Heart left ventricle (tissue), 16 donors: ENCODE measurements around the gene NUP188. TPM values are rescaled to one million over a fixed set of nuclear protein-coding genes. Genes with fewer than 3 reads are reported as not detected.

Source experiments
- ATAC-seq, 4 donors: fragments of 200-7000 bp; cut with Tn5 transposase; one replicate each; pipeline ENCODE4 v1.9.1; 2020 to 2022; ENCODE audit warnings: moderate library complexity in 4 of 4, mild to moderate bottlenecking in 3 of 4, moderate number of reproducible peaks in 1 of 4
- DNase-seq, 5 donors: peaks; one replicate each; pipeline ENCODE4 v3.0.0-alpha.2; 2020
- H3K27ac ChIP-seq, 12 donors: fragments of 200-600 bp; sonication (generic) in 4 of 12; one replicate each; pipeline versions ENCODE4 v1.5.0 to v1.8.0; 2016 to 2022; ENCODE audit warnings: mild to moderate bottlenecking in 2 of 12
- H3K27me3 ChIP-seq, 9 donors: fragments of 200-600 bp; sonication (generic) in 2 of 9; one replicate each; pipeline versions ENCODE4 v1.5.1 to v1.8.0; 2016 to 2022; ENCODE audit warnings: mild to moderate bottlenecking in 3 of 9
- H3K36me3 ChIP-seq, 9 donors: fragments of 200-600 bp; sonication (generic) in 2 of 9; one replicate each; pipeline versions ENCODE4 v1.5.0 to v1.8.0; 2018 to 2022; ENCODE audit warnings: mild to moderate bottlenecking in 2 of 9
- H3K4me1 ChIP-seq, 12 donors: fragments of 200-600 bp; sonication (generic) in 4 of 12; one replicate each; pipeline versions ENCODE4 v1.5.0 to v1.8.0; 2016 to 2022; ENCODE audit warnings: mild to moderate bottlenecking in 3 of 12
- H3K4me3 ChIP-seq, 12 donors: fragments of 200-600 bp; sonication (generic) in 4 of 12; one replicate each; pipeline versions ENCODE4 v1.5.0 to v1.8.0; 2017 to 2022; ENCODE audit warnings: mild to moderate bottlenecking in 9 of 12, moderate library complexity in 4 of 12
- H3K9me3 ChIP-seq, 12 donors: fragments of 200-600 bp; sonication (generic) in 4 of 12; one replicate each; pipeline versions ENCODE4 v1.5.0 to v1.8.0; 2016 to 2022; ENCODE audit warnings: mild to moderate bottlenecking in 1 of 12
- POLR2A ChIP-seq, 2 donors: fragments of 450-650 bp; IDR thresholded peaks; one replicate each; pipeline ENCODE4 v1.6.1; 2017; ENCODE audit warnings: antibody characterized with exemption in 2 of 2, mild to moderate bottlenecking in 2 of 2, moderate library complexity in 2 of 2
- WGBS, 4 donors: extraction: QIAGEN DNeasy Blood & Tissue Kit in 2 of 4; methylation state at CpG; one replicate each; pipeline versions ENCODE4 v1.1.5 to v1.1.7; 2013 to 2018; 5-methylcytosine and 5-hydroxymethylcytosine counted together
- intact Hi-C, 10 donors: fragments of 100-400 bp; cut with DNase I; formaldehyde crosslinking; loops; one replicate each; pipeline versions ENCODE4 v1.11.1 to v1.14.2; 2022
- polyA plus RNA-seq, 2 donors: library from polyadenylated mRNA; stranded (reverse); fragments of 200-250 nt; gene quantifications; one replicate each; pipeline ENCODE4 v1.2.3, GENCODE V29; 2013
- total RNA-seq, 9 donors: library from RNA; depleted of rRNA in 2 of 9; stranded (reverse); fragments of >200 nt in 2 of 9; fragmentation: NEBNext Ultra II Directional in 3 of 9; extraction: Animal tissue kit (Norgen Biotek cat#: 25700) in 3 of 9; gene quantifications; one replicate each; pipeline versions ENCODE4 v1.1.0 to v1.2.4, GENCODE V29; 2016 to 2023
- TF ChIP-seq, protein P1 (sequence below), 12 donors: fragments of 200-600 bp; sonication (generic) in 4 of 12; IDR thresholded peaks; one replicate each; pipeline versions ENCODE4 v1.5.0 to v1.8.0; 2018 to 2022; ENCODE audit warnings: antibody characterized with exemption in 12 of 12, mild to moderate bottlenecking in 5 of 12
- donor health status: ischemic (EF 13 %, LVEDD 7.1; RV severe dilation, severe dysfunction).
- donor health status: healthy with polysubstance abuse.
- donor health status: DM: no; HTN: yes; CAD: no.
- donor health status: DM: no; HTN: no; CAD: no.
- donor health status: ischemic (EF 25% LVEDD 6.9; RV normal size, moderate dysfunction).
- donor health status: ischemic (EF 25% LVEDD 5.7; RV mildly dilated, moderate dysfunction).
- donor health status: healthy.
- donor health status: DM: yes; HTN: yes; CAD: no.
- donor health status: ischemic (EF 35%, LVEDD 5.7; RV mildly dilated, moderate dysfunction).
- donor health status: nonischemic (EF 11% LVEDD 7.7; RV severe dilation, severe dysfunction).
- donor health status: DM: yes; HTN: yes; CAD: no.
- donor health status: PGD.
- donor health status: ischemic (EF 29% LVEDD 5.4; RV normal size, mild dysfunction).
- donor health status: nonischemic (EF 23%, LVEDD 6.1; RV moderate dilation, normal function).

The NUP188 gene
- total and polyA plus RNA-seq, 11 donors, result 10.6 to 35.1 (median 22.6) TPM

DNA sequence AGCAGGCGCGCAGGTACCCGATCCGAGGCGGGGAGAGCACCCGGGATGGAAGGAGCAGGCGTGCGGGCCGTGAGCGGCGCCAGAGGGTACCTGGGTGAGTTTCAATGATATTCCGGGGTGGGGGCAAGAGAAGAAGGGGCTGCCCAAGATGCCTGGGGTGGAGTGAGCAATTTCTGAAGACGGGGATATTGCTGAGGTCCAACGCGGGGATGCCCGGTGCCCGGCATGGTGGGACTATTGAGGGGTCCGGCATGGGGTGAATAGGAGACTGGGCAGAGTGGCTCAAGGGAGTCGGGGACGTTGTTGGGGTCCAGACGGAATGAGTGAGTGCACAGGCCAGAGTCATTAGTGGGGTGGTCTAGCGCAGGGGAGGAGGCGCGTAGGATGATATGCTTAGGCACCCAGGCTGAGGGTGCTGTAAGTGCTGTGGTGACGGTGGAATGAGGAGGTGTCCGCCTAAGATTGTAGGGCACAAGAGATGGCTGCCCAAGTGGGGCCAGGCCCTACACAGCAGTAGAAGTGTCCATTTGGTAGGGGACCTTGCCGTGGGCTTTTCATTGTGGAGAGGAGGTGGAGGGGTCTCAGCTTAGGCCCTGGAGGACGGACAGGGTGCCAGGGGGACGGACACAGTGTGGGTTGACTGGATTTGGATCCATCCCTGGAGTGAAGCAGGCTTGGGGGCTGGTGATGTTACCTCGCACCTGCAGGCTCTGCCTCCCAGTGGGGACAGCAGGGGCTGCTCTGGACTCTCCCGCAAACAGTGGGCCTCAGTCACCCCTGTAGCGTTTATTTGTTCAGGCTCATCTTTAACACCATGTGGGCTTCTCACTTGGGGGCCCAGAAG, 89.6 kb downstream of the NUP188 start:
- DNase-seq (no peak), ATAC-seq (peak in 2 of 4 donors; percentile 0)
- Histone ChIP-seq H3K9me3 (no peaks in the 10 kb centered on the region), H3K36me3 (peaks cover 0 to 19% (median 18%) of the 10 kb centered on the region in 9 donors), H3K27ac (peak overlapping the region in 11 of 12 donors; percentile 68 to 91 (median 82)), H3K4me3 (peak overlapping the region; percentile 63 to 98 (median 91)), H3K27me3 (no peaks in the 10 kb centered on the region), H3K4me1 (peaks cover 7 to 42% (median 21%) of the 10 kb centered on the region in 12 donors)
- intact Hi-C loops, result loop anchor here in 1 of 10 donors (1.0 kb wide), 1 partner anchor 9 kb away; the partner anchor contains the start of gene SH3GLB2
- TF ChIP-seq, protein P1, sequence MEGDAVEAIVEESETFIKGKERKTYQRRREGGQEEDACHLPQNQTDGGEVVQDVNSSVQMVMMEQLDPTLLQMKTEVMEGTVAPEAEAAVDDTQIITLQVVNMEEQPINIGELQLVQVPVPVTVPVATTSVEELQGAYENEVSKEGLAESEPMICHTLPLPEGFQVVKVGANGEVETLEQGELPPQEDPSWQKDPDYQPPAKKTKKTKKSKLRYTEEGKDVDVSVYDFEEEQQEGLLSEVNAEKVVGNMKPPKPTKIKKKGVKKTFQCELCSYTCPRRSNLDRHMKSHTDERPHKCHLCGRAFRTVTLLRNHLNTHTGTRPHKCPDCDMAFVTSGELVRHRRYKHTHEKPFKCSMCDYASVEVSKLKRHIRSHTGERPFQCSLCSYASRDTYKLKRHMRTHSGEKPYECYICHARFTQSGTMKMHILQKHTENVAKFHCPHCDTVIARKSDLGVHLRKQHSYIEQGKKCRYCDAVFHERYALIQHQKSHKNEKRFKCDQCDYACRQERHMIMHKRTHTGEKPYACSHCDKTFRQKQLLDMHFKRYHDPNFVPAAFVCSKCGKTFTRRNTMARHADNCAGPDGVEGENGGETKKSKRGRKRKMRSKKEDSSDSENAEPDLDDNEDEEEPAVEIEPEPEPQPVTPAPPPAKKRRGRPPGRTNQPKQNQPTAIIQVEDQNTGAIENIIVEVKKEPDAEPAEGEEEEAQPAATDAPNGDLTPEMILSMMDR (IDR thresholded peaks at IDR 0.05), result no peak
- TF ChIP-seq POLR2A (IDR thresholded peaks at IDR 0.05), result no peak
- WGBS, 4 donors, result 4 to 8% (median 6%) methylated on average over 31 to 32 of the region's 32 CpGs

DNA sequence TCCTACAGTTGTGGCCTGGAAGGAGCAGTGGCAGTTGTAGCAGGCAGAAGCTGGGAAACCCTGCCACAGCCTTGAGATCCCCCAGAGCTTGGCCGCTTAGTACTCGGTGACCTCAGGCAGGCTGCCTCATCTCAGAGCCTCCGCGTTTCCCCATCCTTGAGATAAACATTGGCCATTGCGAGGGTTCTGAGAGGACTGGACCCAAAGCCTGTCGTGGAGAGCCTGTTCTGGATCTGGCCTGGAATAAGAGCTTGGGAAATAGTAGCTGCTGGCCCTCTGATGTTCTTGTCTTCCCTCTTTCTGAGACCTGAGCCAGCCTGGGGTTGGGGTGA, 90.2 kb downstream of the NUP188 start:
- ATAC-seq (no peak), DNase-seq (no peak)
- Histone ChIP-seq H3K4me3 (peak overlapping the region; percentile 63 to 98 (median 91)), H3K27me3 (no peaks in the 10 kb centered on the region), H3K9me3 (no peaks in the 10 kb centered on the region), H3K36me3 (peaks cover 0 to 25% (median 24%) of the 10 kb centered on the region in 9 donors), H3K4me1 (peaks cover 7 to 42% (median 21%) of the 10 kb centered on the region in 12 donors), H3K27ac (peak overlapping the region; percentile 17 to 91 (median 80))
- intact Hi-C loops, result no loop called here
- 5 to 30% (median 13%) methylated on average over 6 of the region's 6 CpGs for WGBS, 4 donors
- no peak for TF ChIP-seq POLR2A (IDR thresholded peaks at IDR 0.05)
- TF ChIP-seq, protein P1 (IDR thresholded peaks at IDR 0.05), result no peak

DNA sequence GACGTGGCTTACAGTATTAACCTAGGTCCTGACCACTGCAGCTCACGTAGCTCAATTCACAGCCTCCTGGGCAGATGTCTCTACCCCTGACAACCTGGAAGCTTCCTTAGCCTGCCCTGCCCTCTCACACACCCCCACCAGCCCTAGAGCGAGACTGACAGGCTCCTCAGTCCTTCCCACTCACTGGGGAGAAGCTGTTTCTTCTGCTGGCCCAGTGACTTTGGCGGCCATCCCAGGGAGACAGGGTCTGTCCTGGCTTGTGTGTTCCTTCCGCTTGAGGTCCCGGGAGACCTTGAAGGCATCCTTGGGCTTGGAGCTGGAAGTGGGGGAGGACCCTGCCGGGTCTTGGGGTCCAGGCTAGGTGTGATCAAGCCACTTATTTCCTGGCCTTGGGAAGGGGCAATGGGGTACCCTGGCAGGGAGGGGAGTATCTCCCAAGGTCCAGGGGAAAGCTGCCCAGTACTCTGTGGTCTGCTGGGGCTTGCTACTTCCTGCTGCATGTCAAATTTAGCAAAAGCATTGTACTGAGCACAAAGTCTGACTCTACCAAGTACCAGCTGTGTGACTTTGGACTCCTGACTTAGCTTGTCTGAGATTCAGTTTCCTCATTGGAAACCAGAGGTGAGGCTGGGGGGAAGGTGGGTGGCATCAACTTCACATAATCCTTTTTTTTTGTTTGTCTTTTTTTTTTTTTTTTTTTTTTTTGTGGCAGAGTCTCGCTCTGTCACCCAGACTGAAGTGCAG, 90.8 kb downstream of the NUP188 start:
- ATAC-seq, result peak in 1 of 4 donors; percentile 1
- H3K27me3 ChIP-seq, result no peaks in the 10 kb centered on the region
- H3K36me3 ChIP-seq, result peaks cover 0 to 31% (median 29%) of the 10 kb centered on the region in 9 donors

More for the DNA sequence above, 90.8 kb downstream of the NUP188 start:
- WGBS, 4 donors, result 37 to 50% (median 40%) methylated on average over 6 to 8 of the region's 8 CpGs
- Histone ChIP-seq H3K4me1 (peaks cover 7 to 42% (median 21%) of the 10 kb centered on the region in 12 donors), H3K4me3 (peak overlapping the region in 9 of 12 donors; percentile 75 to 97 (median 91)), H3K27ac (peak overlapping the region; percentile 17 to 91 (median 80)), H3K9me3 (no peaks in the 10 kb centered on the region)
- peak; percentile 71 to 82 (median 78) for DNase-seq
- intact Hi-C loops, result no loop called here
- TF ChIP-seq, protein P1 (IDR thresholded peaks at IDR 0.05), result no peak
- no peak for TF ChIP-seq POLR2A (IDR thresholded peaks at IDR 0.05)
